Measurements from ENCODE around the gene EPB41. TPM values are rescaled to one million over a fixed set of nuclear protein-coding genes. Genes with fewer than 3 reads are reported as not detected.
"Not testable (repeated sequence)": the region's sequence is repeated elsewhere in the genome, so short reads cannot be mapped to it uniquely, and the experiment has no call there.

Gene EPB41
- total RNA-seq, 1 experiment from 2014 or later = 39.4 TPM

GRCh38 chr1:29081201-29081600 lies 166.8 kb downstream of the EPB41 start:
- no peak for DNase-seq (ENCODE audit: low spot score)

GRCh38 chr1:29082519-29082918 lies 168.2 kb downstream of the EPB41 start:
- in situ Hi-C loops (cut with HindIII; ENCODE audit: low sequenced_read_pairs) = no loop called here
- DNase-seq (ENCODE audit: low spot score) = no peak

More at GRCh38 chr1:29081201-29081600, 166.8 kb downstream of the EPB41 start:
- in situ Hi-C loops (cut with HindIII; ENCODE audit: low sequenced_read_pairs) = no loop called here

GRCh38 chr1:29083317-29084195 lies 169.2 kb downstream of the EPB41 start:
- in situ Hi-C loops (cut with HindIII; ENCODE audit: low sequenced_read_pairs) = no loop called here
- DNase-seq (ENCODE audit: low spot score) = no peak

GRCh38 chr1:29084196-29084521 lies 169.8 kb downstream of the EPB41 start:
- in situ Hi-C loops (cut with HindIII; ENCODE audit: low sequenced_read_pairs) = no loop called here
- no peak for DNase-seq (ENCODE audit: low spot score)

- in situ Hi-C loops (cut with HindIII; ENCODE audit: low sequenced_read_pairs) = no loop called here
- no peak for DNase-seq (ENCODE audit: low spot score)
Measured at GRCh38 chr1:29090937-29091618, 176.7 kb downstream of the EPB41 start.

- in situ Hi-C loops (cut with HindIII; ENCODE audit: low sequenced_read_pairs) = not testable (repeated sequence)
Measured at GRCh38 chr1:29092704-29093103, 178.3 kb downstream of the EPB41 start.

GRCh38 chr1:29094433-29094832 lies 180.1 kb downstream of the EPB41 start:
- no peak for DNase-seq (ENCODE audit: low spot score)
- in situ Hi-C loops (cut with HindIII; ENCODE audit: low sequenced_read_pairs) = no loop called here

More at GRCh38 chr1:29092704-29093103, 178.3 kb downstream of the EPB41 start:
- DNase-seq (ENCODE audit: low spot score) = not testable (repeated sequence)

GRCh38 chr1:29094954-29095353 lies 180.6 kb downstream of the EPB41 start:
- no peak for DNase-seq (ENCODE audit: low spot score)
- in situ Hi-C loops (cut with HindIII; ENCODE audit: low sequenced_read_pairs) = no loop called here

GRCh38 chr1:29096231-29096886 lies 182.0 kb downstream of the EPB41 start:
- in situ Hi-C loops (cut with HindIII; ENCODE audit: low sequenced_read_pairs) = no loop called here
- no peak for DNase-seq (ENCODE audit: low spot score)

GRCh38 chr1:29099286-29099685 lies 184.9 kb downstream of the EPB41 start:
- no peak for DNase-seq (ENCODE audit: low spot score)
- in situ Hi-C loops (cut with HindIII; ENCODE audit: low sequenced_read_pairs) = no loop called here

GRCh38 chr1:29100487-29100886 lies 186.1 kb downstream of the EPB41 start:
- no peak for DNase-seq (ENCODE audit: low spot score)
- in situ Hi-C loops (cut with HindIII; ENCODE audit: low sequenced_read_pairs) = no loop called here

- in situ Hi-C loops (cut with HindIII; ENCODE audit: low sequenced_read_pairs) = no loop called here
- no peak for DNase-seq (ENCODE audit: low spot score)
Measured at GRCh38 chr1:29105822-29106221, 191.5 kb downstream of the EPB41 start.

GRCh38 chr1:29108041-29108440 lies 193.7 kb downstream of the EPB41 start:
- DNase-seq (ENCODE audit: low spot score); in situ Hi-C loops (cut with HindIII; ENCODE audit: low sequenced_read_pairs): not testable (repeated sequence)

- in situ Hi-C loops (cut with HindIII; ENCODE audit: low sequenced_read_pairs) = no loop called here
Measured at GRCh38 chr1:29112705-29113412, 198.5 kb downstream of the EPB41 start.

GRCh38 chr1:29113413-29114117 lies 199.2 kb downstream of the EPB41 start:
- no peak for DNase-seq (ENCODE audit: low spot score)
- in situ Hi-C loops (cut with HindIII; ENCODE audit: low sequenced_read_pairs) = no loop called here

More at GRCh38 chr1:29112705-29113412, 198.5 kb downstream of the EPB41 start:
- DNase-seq (ENCODE audit: low spot score) = no peak

- in situ Hi-C loops (cut with HindIII; ENCODE audit: low sequenced_read_pairs) = no loop called here
- no peak for DNase-seq (ENCODE audit: low spot score)
Measured at GRCh38 chr1:29114654-29115053, 200.3 kb downstream of the EPB41 start.

GRCh38 chr1:29117381-29117780 lies 203.0 kb downstream of the EPB41 start:
- in situ Hi-C loops (cut with HindIII; ENCODE audit: low sequenced_read_pairs) = no loop called here

GRCh38 chr1:29119121-29119929 lies 205.0 kb downstream of the EPB41 start:
- in situ Hi-C loops (cut with HindIII; ENCODE audit: low sequenced_read_pairs) = no loop called here
- no peak for DNase-seq (ENCODE audit: low spot score)

More at GRCh38 chr1:29117381-29117780, 203.0 kb downstream of the EPB41 start:
- DNase-seq (ENCODE audit: low spot score) = no peak
